OCI-LY1 (cell line): Measurements from ENCODE around the gene NALCN.

Experiments used
- H2AFZ ChIP-seq: fragments of 200-600 bp; sonication (generic), shearing (Covaris generic); 2 replicates; pipeline ENCODE4 v1.6.0; 2014; ENCODE audit warnings: antibody characterized with exemption, mild to moderate bottlenecking, low read length
- H3F3A ChIP-seq: fragments of 200-600 bp; sonication (generic), shearing (Covaris generic); 2 replicates; pipeline ENCODE4 v1.6.0; 2014; ENCODE audit warnings: mild to moderate bottlenecking, antibody characterized with exemption, low read length, moderate library complexity; ENCODE audit not compliant: insufficient read depth
- H3K27ac ChIP-seq: fragments of 200-600 bp; sonication (generic); 2 replicates; pipeline ENCODE4 v1.5.1; 2014; ENCODE audit warnings: low read length, mixed run types, mild to moderate bottlenecking, low read depth; ENCODE audit not compliant: poor library complexity, severe bottlenecking
- H3K27me3 ChIP-seq: fragments of 200-600 bp; sonication (generic); 2 replicates; pipeline ENCODE4 v1.6.0; 2014; ENCODE audit warnings: antibody characterized with exemption, mild to moderate bottlenecking, low read length, moderate library complexity; ENCODE audit not compliant: insufficient read depth
- H3K36me3 ChIP-seq: fragments of 200-600 bp; sonication (generic); 2 replicates; pipeline ENCODE4 v1.6.1; 2014; ENCODE audit warnings: mild to moderate bottlenecking, antibody characterized with exemption, low read length, moderate library complexity, mixed read lengths; ENCODE audit not compliant: insufficient read depth
- H3K4me1 ChIP-seq: fragments of 200-600 bp; sonication (generic); 2 replicates; pipeline ENCODE4 v1.5.1; 2014; ENCODE audit warnings: mild to moderate bottlenecking, low read length, moderate library complexity; ENCODE audit not compliant: insufficient read depth, severe bottlenecking
- H3K4me2 ChIP-seq: fragments of 200-600 bp; sonication (generic), shearing (Covaris generic); 2 replicates; pipeline ENCODE4 v1.6.1; 2014; ENCODE audit warnings: low read length
- H3K4me3 ChIP-seq: fragments of 200-600 bp; sonication (generic); 2 replicates; pipeline ENCODE4 v1.5.1; 2014; ENCODE audit warnings: low read length, low read depth, mild to moderate bottlenecking, mixed read lengths; ENCODE audit not compliant: poor library complexity, severe bottlenecking
- H3K79me2 ChIP-seq: fragments of 200-600 bp; shearing (Covaris generic); 2 replicates; pipeline ENCODE4 v1.6.1; 2016; ENCODE audit warnings: mixed run types, low read length, mixed read lengths; ENCODE audit not compliant: insufficient read depth
- H3K9ac ChIP-seq: fragments of 200-600 bp; sonication (generic), shearing (Covaris generic); 2 replicates; pipeline ENCODE4 v1.6.1; 2014; ENCODE audit warnings: mild to moderate bottlenecking, low read length, mixed read lengths
- H3K9me2 ChIP-seq: fragments of 200-600 bp; sonication (generic), shearing (Covaris generic); 2 replicates; pipeline ENCODE4 v1.6.1; 2014; ENCODE audit warnings: low read depth, mild to moderate bottlenecking, low read length, mixed read lengths
- H3K9me3 ChIP-seq: fragments of 200-600 bp; shearing (Covaris generic); 2 replicates; pipeline ENCODE4 v1.6.1; 2014; ENCODE audit warnings: low read length, mixed read lengths
- H4K20me1 ChIP-seq: fragments of 200-600 bp; sonication (generic), shearing (Covaris generic); 2 replicates; pipeline ENCODE4 v1.6.0; 2016; ENCODE audit warnings: mild to moderate bottlenecking, low read length; ENCODE audit not compliant: insufficient read depth
- CTCF ChIP-seq: fragments of 200-600 bp; sonication (generic), shearing (Covaris generic); IDR thresholded peaks from 2 replicates; pipeline ENCODE4 v1.5.1; 2017; ENCODE audit warnings: mild to moderate bottlenecking, antibody characterized with exemption, low read length, moderate library complexity, mixed read lengths
- EZH2 ChIP-seq: fragments of 200-600 bp; sonication (generic), shearing (Covaris generic); IDR thresholded peaks from 2 replicates; pipeline ENCODE4 v1.8.0; 2017; ENCODE audit warnings: borderline replicate concordance, mixed run types, mild to moderate bottlenecking, antibody characterized with exemption, low read length, moderate library complexity, mixed read lengths

NALCN gene

GRCh38 chr13:101398191-101398590, 18.1 kb downstream of the NALCN start:
- H4K20me1 ChIP-seq, result no peaks in the 10 kb centered on the region
- no peaks in the 10 kb centered on the region for H3F3A ChIP-seq
- no peak overlapping the region for H3K9ac ChIP-seq
- no peaks in the 10 kb centered on the region for H3K36me3 ChIP-seq
- H3K9me3 ChIP-seq, result no peaks in the 10 kb centered on the region
- no peak overlapping the region for H3K4me3 ChIP-seq
- no peaks in the 10 kb centered on the region for H3K4me1 ChIP-seq
- no peak for TF ChIP-seq EZH2
- no peak for TF ChIP-seq CTCF
- H3K9me2 ChIP-seq, result no peaks in the 10 kb centered on the region
- no peak overlapping the region for H3K4me2 ChIP-seq
- no peaks in the 10 kb centered on the region for H3K27me3 ChIP-seq
- H2AFZ ChIP-seq, result no peak overlapping the region
- no peak overlapping the region for H3K27ac ChIP-seq
- no peaks in the 10 kb centered on the region for H3K79me2 ChIP-seq

GRCh38 chr13:101397742-101398141, 18.6 kb downstream of the NALCN start:
- TF ChIP-seq CTCF (no peak), EZH2 (no peak)
- Histone ChIP-seq H3K27ac (no peak overlapping the region), H3K79me2 (no peaks in the 10 kb centered on the region), H3K27me3 (no peaks in the 10 kb centered on the region), H2AFZ (no peak overlapping the region), H3K9me2 (no peaks in the 10 kb centered on the region), H3F3A (no peaks in the 10 kb centered on the region), H3K36me3 (no peaks in the 10 kb centered on the region), H3K4me2 (no peak overlapping the region), H3K4me1 (no peaks in the 10 kb centered on the region), H3K9ac (no peak overlapping the region), H3K4me3 (no peak overlapping the region), H4K20me1 (no peaks in the 10 kb centered on the region), H3K9me3 (no peaks in the 10 kb centered on the region)

- Histone ChIP-seq H2AFZ (no peak overlapping the region), H3K9ac (no peak overlapping the region), H3K27me3 (no peaks in the 10 kb centered on the region), H3K4me3 (no peak overlapping the region), H3K79me2 (no peaks in the 10 kb centered on the region), H4K20me1 (no peaks in the 10 kb centered on the region), H3K36me3 (no peaks in the 10 kb centered on the region), H3K4me2 (no peak overlapping the region), H3F3A (no peaks in the 10 kb centered on the region), H3K4me1 (no peaks in the 10 kb centered on the region), H3K9me2 (no peaks in the 10 kb centered on the region), H3K27ac (no peak overlapping the region), H3K9me3 (no peaks in the 10 kb centered on the region)
- no peak for TF ChIP-seq EZH2
- no peak for TF ChIP-seq CTCF
Observed at GRCh38 chr13:101394605-101395004, 21.7 kb downstream of the NALCN start.
